Osteoblast (primary cell): ENCODE data around the gene ITGA7. TPM values are rescaled to one million over a fixed set of nuclear protein-coding genes. Genes with fewer than 3 reads are reported as not detected.

Experiments used
- DNase-seq: peaks from one replicate; pipeline ENCODE4 v3.0.0; 2011; ENCODE audit warnings: low spot score, mixed read lengths; ENCODE audit not compliant: insufficient read length; ENCODE audit errors: missing footprints
- H2AFZ ChIP-seq: 2 replicates; pipeline ENCODE4 v1.6.0; 2011; ENCODE audit warnings: mild to moderate bottlenecking, low read length
- H3K27ac ChIP-seq: 2 replicates; pipeline ENCODE4 v1.5.1; 2011; ENCODE audit warnings: mild to moderate bottlenecking, low read depth, low read length, moderate library complexity
- H3K27me3 ChIP-seq: 2 replicates; pipeline ENCODE4 v1.6.0; 2012; ENCODE audit warnings: mild to moderate bottlenecking, control low read depth, inconsistent platforms, low read length, moderate library complexity; ENCODE audit not compliant: insufficient read depth
- H3K36me3 ChIP-seq: 2 replicates; pipeline ENCODE4 v1.5.1; 2011; ENCODE audit warnings: mild to moderate bottlenecking, low read length, control low read depth, moderate library complexity; ENCODE audit not compliant: insufficient read depth
- H3K4me1 ChIP-seq: 2 replicates; pipeline ENCODE4 v1.5.1; 2011; ENCODE audit warnings: mild to moderate bottlenecking, low read length, control low read depth, moderate library complexity; ENCODE audit not compliant: insufficient read depth
- H3K4me2 ChIP-seq: 2 replicates; pipeline ENCODE4 v1.6.0; 2011; ENCODE audit warnings: mild to moderate bottlenecking, low read length; ENCODE audit not compliant: insufficient read depth
- H3K4me3 ChIP-seq: fragments of 200-600 bp; sonication (generic); 3 replicates; pipeline ENCODE4 v1.5.1; 2012; ENCODE audit warnings: mild to moderate bottlenecking, low read length, inconsistent platforms; ENCODE audit not compliant: insufficient read depth
- H3K79me2 ChIP-seq: 2 replicates; pipeline ENCODE4 v1.6.0; 2012; ENCODE audit warnings: mild to moderate bottlenecking, low read length, control low read depth, inconsistent platforms; ENCODE audit not compliant: insufficient read depth
- H3K9me3 ChIP-seq: 2 replicates; pipeline ENCODE4 v1.5.1; 2011; ENCODE audit warnings: low read depth, low read length, control low read depth
- H4K20me1 ChIP-seq: 2 replicates; pipeline ENCODE4 v1.6.0; 2012; ENCODE audit warnings: mild to moderate bottlenecking, low read length, control low read depth; ENCODE audit not compliant: insufficient read depth
- total RNA-seq: library from RNA; depleted of rRNA; stranded (reverse); fragments of >200 nt; gene quantifications from 2 replicates; pipeline ENCODE4 v1.2.3, GENCODE V29; 2012
- TF ChIP-seq, protein P1 (sequence below): IDR thresholded peaks from 2 replicates; pipeline ENCODE4 v1.5.1; 2011; ENCODE audit warnings: mild to moderate bottlenecking, low read depth, low read length, moderate library complexity; ENCODE audit errors: extremely low read depth

The ITGA7 gene
- total RNA-seq, 1 donor: 22.4 TPM

DNA sequence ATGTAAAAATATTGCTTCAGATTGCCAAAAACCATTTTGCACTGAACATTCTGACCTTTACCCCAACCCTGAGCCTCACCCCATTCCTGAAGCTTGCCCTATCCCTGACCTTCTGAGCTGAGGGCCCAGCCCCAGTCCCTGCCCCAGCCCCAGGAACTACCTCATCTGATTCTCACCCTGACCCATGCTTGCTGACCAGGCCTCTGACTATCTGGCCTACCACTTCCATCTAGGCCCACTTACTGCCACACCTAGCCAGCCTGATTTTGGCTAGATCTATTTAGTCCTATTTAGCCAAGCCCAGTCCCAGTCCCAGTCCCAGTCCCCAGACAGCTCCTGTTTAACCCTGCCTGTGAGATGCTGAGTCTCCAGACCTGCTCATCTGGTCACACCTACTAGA, 37.4 kb downstream of the ITGA7 start:
- H3K9me3 ChIP-seq: no peaks in the 10 kb centered on the region
- no peaks in the 10 kb centered on the region for H3K79me2 ChIP-seq
- no peaks in the 10 kb centered on the region for H3K4me1 ChIP-seq
- no peak overlapping the region for H2AFZ ChIP-seq
- H3K4me3 ChIP-seq: no peak overlapping the region
- H3K27ac ChIP-seq: no peak overlapping the region
- no peak for DNase-seq
- TF ChIP-seq, protein P1, sequence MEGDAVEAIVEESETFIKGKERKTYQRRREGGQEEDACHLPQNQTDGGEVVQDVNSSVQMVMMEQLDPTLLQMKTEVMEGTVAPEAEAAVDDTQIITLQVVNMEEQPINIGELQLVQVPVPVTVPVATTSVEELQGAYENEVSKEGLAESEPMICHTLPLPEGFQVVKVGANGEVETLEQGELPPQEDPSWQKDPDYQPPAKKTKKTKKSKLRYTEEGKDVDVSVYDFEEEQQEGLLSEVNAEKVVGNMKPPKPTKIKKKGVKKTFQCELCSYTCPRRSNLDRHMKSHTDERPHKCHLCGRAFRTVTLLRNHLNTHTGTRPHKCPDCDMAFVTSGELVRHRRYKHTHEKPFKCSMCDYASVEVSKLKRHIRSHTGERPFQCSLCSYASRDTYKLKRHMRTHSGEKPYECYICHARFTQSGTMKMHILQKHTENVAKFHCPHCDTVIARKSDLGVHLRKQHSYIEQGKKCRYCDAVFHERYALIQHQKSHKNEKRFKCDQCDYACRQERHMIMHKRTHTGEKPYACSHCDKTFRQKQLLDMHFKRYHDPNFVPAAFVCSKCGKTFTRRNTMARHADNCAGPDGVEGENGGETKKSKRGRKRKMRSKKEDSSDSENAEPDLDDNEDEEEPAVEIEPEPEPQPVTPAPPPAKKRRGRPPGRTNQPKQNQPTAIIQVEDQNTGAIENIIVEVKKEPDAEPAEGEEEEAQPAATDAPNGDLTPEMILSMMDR: no peak
- no peak overlapping the region for H3K4me2 ChIP-seq
- H4K20me1 ChIP-seq: no peaks in the 10 kb centered on the region
- peaks cover 6% of the 10 kb centered on the region for H3K27me3 ChIP-seq
- H3K36me3 ChIP-seq: no peaks in the 10 kb centered on the region

DNA sequence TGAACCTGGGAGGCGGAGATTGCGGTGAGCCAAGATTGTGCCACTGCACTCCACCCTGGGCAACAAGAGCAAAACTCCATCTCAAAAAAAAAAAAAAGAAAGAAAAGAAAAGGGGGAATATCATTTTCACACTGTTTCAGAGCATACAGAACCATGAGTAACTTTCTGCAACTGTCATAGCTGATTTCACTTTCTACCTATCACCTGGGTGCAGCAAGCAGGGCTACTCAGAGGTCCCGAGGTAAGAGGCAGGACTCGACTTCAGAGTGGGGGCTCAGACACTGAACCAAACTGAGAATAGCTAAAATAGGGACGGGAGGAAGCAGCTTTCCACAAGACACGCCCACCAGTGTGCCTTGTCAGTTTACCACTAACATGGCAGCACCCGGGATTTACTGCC, 41.2 kb downstream of the ITGA7 start:
- no peak overlapping the region for H3K27ac ChIP-seq
- H3K4me2 ChIP-seq: no peak overlapping the region
- H3K27me3 ChIP-seq: no peaks in the 10 kb centered on the region
- H2AFZ ChIP-seq: no peak overlapping the region
- TF ChIP-seq, protein P1: no peak
- no peak overlapping the region for H3K4me3 ChIP-seq
- H3K36me3 ChIP-seq: no peaks in the 10 kb centered on the region
- no peaks in the 10 kb centered on the region for H4K20me1 ChIP-seq
- H3K4me1 ChIP-seq: peaks cover 7% of the 10 kb centered on the region
- no peak for DNase-seq
- H3K9me3 ChIP-seq: no peaks in the 10 kb centered on the region
- H3K79me2 ChIP-seq: no peaks in the 10 kb centered on the region

DNA sequence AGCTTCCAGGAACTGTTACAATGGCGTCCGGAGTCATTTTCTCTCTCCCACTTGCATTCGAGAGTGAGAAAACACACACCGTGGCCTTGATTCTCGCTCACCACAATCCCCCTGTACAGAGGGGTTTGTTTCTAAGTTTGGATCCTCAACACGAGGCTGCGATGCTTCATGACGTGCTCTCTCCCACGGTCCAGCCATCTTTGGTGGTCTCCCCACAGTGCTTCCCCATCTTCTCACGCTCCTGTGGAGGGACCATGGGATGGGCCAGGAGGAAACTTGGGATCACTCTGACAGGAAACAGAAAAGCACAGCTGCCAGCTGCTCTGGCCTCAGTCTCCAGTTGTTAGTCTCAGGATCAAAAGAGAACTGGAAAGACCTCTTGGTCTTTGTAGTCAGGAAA, 42.9 kb downstream of the ITGA7 start:
- no peaks in the 10 kb centered on the region for H4K20me1 ChIP-seq
- H2AFZ ChIP-seq: no peak overlapping the region
- no peaks in the 10 kb centered on the region for H3K27me3 ChIP-seq
- H3K9me3 ChIP-seq: no peaks in the 10 kb centered on the region
- H3K27ac ChIP-seq: no peak overlapping the region
- no peak overlapping the region for H3K4me3 ChIP-seq
- H3K4me1 ChIP-seq: peaks cover 8% of the 10 kb centered on the region
- no peaks in the 10 kb centered on the region for H3K36me3 ChIP-seq
- TF ChIP-seq, protein P1: no peak
- no peak overlapping the region for H3K4me2 ChIP-seq
- H3K79me2 ChIP-seq: no peaks in the 10 kb centered on the region
- DNase-seq: no peak

DNA sequence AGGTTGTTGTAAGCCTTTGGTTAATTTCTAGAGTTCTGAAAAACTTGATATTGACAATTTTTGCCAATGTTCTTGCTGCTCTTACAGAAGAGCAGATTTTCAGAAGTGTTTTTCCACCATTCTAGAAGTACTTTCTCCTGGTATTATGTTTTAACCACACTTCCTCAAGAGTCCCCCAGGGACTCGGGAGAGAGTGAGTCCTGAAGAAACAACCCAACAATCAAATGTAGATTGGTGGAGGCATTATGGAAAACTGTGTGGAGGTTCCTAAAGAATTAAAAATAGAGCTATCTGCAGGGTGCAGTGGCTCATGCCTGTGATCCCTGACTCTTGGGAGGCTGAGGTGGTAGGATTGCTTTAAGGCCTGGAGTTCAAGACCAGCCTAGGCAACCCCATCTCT, 44.3 kb downstream of the ITGA7 start:
- peaks cover 17% of the 10 kb centered on the region for H3K4me1 ChIP-seq
- H2AFZ ChIP-seq: no peak overlapping the region
- DNase-seq: peak; percentile 73
- H3K27ac ChIP-seq: no peak overlapping the region
- no peaks in the 10 kb centered on the region for H3K36me3 ChIP-seq
- no peaks in the 10 kb centered on the region for H3K79me2 ChIP-seq
- H3K4me2 ChIP-seq: no peak overlapping the region
- H4K20me1 ChIP-seq: no peaks in the 10 kb centered on the region
- TF ChIP-seq, protein P1: no peak
- no peaks in the 10 kb centered on the region for H3K27me3 ChIP-seq
- no peaks in the 10 kb centered on the region for H3K9me3 ChIP-seq
- no peak overlapping the region for H3K4me3 ChIP-seq
